Stimulated activated CD4-positive, alpha-beta T cell treated with anti-CD3 and anti-CD28 coated beads, Interleukin-2, amount 100 ng/mL, for 24 hours (primary cell): ENCODE results near the gene RPL39.
"Not testable (repeated sequence)": the region's sequence is repeated elsewhere in the genome, so short reads cannot be mapped to it uniquely, and the experiment has no call there.

ENCODE experiments used
- DNase-seq, 2 donors: peaks; one replicate each; pipeline ENCODE4 v3.0.0-alpha.2; 2020

The RPL39 gene

GRCh38 chrX:119762718-119763117 is 28.7 kb downstream of the RPL39 start:
- DNase-seq = no peak

- no peak for DNase-seq
Measured at GRCh38 chrX:119760026-119760877, 31.2 kb downstream of the RPL39 start.

- no peak for DNase-seq
Measured at GRCh38 chrX:119759248-119759766, 32.1 kb downstream of the RPL39 start.

GRCh38 chrX:119758731-119759247 is 32.6 kb downstream of the RPL39 start:
- DNase-seq = peak; percentile 26 to 45

GRCh38 chrX:119757979-119758730 is 33.3 kb downstream of the RPL39 start, which contains the start of gene SOWAHD:
SOWAHD (plus strand) TSS chrX:119758588; CDS start chrX:119758668, 80 bp downstream.
- peak; percentile 23 to 24 for DNase-seq

GRCh38 chrX:119757646-119757978 is 33.8 kb downstream of the RPL39 start:
- DNase-seq = no peak

GRCh38 chrX:119756926-119757635 is 34.3 kb downstream of the RPL39 start:
- DNase-seq = no peak

- peak; percentile 49 to 50 for DNase-seq
Measured at GRCh38 chrX:119755981-119756533, 35.4 kb downstream of the RPL39 start.

- DNase-seq = peak; percentile 28 to 42
Measured at GRCh38 chrX:119753639-119754257, 37.7 kb downstream of the RPL39 start.

- DNase-seq = no peak
Measured at GRCh38 chrX:119753001-119753400, 38.4 kb downstream of the RPL39 start.

GRCh38 chrX:119750751-119751150 is 40.7 kb downstream of the RPL39 start:
- DNase-seq = not testable (repeated sequence)

- not testable (repeated sequence) for DNase-seq
Measured at GRCh38 chrX:119750131-119750530, 41.3 kb downstream of the RPL39 start.

- DNase-seq = no peak
Measured at GRCh38 chrX:119745283-119745848, 46.1 kb downstream of the RPL39 start.

GRCh38 chrX:119738742-119739141 is 52.7 kb downstream of the RPL39 start:
- no peak for DNase-seq
